Measurements from ENCODE around the gene ACSF3.

- no peak for TF ChIP-seq CTCF (conservative IDR thresholded peaks at IDR 0.05)
- TF ChIP-seq EZH2 (IDR thresholded peaks at IDR 0.05; ENCODE audit: low read depth) = no peak
Measured at GRCh38 chr16:89179656-89180315, 86.1 kb downstream of the ACSF3 start.

Data from PC-9 (cell line).